ENCODE results near the gene CCDC187.

DNA sequence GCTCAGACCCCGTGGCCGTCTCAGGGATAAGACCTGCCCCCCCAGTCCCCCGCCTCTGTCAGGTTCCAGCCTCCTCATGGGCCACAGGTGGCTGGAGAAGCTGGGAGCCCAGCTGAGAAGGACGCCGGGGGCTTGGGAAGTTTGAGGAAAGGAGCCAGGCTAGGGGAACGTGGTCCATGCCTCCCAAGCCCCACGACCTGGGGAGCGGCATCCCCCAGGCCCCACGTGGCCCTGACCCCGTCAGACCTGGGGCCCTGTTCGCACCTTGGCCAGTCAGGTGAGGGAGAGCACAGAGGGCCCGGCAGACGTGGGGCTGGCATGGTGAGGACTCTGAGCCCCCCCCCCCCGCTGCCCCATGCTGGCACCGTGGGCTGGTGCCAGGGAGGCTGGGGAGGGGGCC lies 27.1 kb upstream of the CCDC187 start:
- TF ChIP-seq, protein P1, sequence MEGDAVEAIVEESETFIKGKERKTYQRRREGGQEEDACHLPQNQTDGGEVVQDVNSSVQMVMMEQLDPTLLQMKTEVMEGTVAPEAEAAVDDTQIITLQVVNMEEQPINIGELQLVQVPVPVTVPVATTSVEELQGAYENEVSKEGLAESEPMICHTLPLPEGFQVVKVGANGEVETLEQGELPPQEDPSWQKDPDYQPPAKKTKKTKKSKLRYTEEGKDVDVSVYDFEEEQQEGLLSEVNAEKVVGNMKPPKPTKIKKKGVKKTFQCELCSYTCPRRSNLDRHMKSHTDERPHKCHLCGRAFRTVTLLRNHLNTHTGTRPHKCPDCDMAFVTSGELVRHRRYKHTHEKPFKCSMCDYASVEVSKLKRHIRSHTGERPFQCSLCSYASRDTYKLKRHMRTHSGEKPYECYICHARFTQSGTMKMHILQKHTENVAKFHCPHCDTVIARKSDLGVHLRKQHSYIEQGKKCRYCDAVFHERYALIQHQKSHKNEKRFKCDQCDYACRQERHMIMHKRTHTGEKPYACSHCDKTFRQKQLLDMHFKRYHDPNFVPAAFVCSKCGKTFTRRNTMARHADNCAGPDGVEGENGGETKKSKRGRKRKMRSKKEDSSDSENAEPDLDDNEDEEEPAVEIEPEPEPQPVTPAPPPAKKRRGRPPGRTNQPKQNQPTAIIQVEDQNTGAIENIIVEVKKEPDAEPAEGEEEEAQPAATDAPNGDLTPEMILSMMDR (IDR thresholded peaks at IDR 0.05) = no peak
- TF ChIP-seq EP300 (IDR thresholded peaks at IDR 0.05) = no peak
